HFF-Myc (cell line): ENCODE data around the gene ZNF281.
"Not testable (repeated sequence)": the region's sequence is repeated elsewhere in the genome, so short reads cannot be mapped to it uniquely, and the experiment has no call there.

Experiments
- DNase-seq: peaks from one replicate; pipeline ENCODE4 v3.0.0-alpha.2; 2011; ENCODE audit warnings: low read depth; ENCODE audit errors: extremely low read depth
- H3K4me3 ChIP-seq: replicated peaks from 2 replicates; pipeline ENCODE4 v1.5.1; 2011; ENCODE audit warnings: low read depth, mild to moderate bottlenecking, control low read depth, low read length
- TF ChIP-seq, protein P1 (sequence below): IDR thresholded peaks from 2 replicates; pipeline ENCODE4 v1.5.1; 2012; ENCODE audit warnings: mild to moderate bottlenecking, low read depth, low read length, control low read depth; ENCODE audit errors: missing control alignments

Gene ZNF281

DNA sequence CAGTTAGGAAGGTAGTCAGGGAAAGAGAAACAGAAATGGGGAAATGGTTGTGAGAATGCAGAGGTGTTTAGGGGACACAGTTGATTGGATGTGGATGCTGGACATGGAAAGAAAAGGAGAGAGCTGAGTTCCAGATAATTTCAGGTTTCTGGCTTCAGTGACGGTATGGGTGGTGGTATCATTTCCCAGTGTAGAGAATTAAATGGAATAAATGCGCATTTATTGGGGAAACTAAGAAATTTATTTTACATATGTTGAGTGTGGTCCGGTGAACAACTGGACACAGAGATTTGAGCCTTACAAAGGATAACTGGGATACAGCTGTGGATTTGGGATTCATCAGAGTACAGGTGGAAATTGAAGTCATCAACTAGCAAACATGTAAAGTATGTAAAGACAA lies 12.4 kb upstream of the ZNF281 start:
- H3K4me3 ChIP-seq = no peak overlapping the region
- no peak for DNase-seq
- TF ChIP-seq, protein P1, sequence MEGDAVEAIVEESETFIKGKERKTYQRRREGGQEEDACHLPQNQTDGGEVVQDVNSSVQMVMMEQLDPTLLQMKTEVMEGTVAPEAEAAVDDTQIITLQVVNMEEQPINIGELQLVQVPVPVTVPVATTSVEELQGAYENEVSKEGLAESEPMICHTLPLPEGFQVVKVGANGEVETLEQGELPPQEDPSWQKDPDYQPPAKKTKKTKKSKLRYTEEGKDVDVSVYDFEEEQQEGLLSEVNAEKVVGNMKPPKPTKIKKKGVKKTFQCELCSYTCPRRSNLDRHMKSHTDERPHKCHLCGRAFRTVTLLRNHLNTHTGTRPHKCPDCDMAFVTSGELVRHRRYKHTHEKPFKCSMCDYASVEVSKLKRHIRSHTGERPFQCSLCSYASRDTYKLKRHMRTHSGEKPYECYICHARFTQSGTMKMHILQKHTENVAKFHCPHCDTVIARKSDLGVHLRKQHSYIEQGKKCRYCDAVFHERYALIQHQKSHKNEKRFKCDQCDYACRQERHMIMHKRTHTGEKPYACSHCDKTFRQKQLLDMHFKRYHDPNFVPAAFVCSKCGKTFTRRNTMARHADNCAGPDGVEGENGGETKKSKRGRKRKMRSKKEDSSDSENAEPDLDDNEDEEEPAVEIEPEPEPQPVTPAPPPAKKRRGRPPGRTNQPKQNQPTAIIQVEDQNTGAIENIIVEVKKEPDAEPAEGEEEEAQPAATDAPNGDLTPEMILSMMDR = no peak

DNA sequence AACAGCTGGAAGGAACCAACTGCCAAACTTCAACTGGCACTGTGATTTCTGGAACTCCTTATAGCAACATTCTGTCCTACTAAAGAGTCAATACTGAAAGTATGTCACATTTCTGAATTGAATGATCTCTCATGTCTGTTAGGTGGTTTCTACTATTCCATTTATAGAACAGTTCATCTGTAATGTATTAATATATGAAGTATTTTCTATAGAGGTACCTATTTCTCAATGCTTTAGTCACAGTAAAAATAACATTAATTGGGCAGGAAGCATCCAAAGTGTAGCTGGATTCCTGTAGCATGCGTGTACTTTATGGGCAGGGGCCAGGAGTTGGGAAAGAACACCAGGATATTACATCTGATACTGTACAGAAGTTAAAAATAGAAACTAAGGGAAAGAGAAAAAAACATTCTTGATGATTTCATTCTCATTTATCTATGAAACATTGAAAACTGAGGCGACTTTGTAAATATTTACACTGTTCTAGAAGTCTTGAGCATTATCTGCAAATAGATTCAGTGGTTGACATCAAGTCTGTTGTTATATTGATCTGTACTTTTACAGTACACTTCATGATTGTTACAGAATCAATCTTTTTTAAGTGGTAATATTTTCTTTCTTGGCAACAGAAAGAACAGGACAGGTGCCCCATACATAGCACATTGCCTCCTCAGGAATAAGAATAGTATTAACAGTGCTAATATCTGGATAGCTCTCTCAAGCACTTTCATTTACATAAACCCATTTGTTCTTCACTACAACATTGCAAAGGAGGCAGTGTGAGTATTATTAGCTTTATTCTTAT lies 6.2 kb upstream of the ZNF281 start:
- peak; percentile 88 for DNase-seq
- TF ChIP-seq, protein P1 = no peak
- H3K4me3 ChIP-seq = no peak overlapping the region

DNA sequence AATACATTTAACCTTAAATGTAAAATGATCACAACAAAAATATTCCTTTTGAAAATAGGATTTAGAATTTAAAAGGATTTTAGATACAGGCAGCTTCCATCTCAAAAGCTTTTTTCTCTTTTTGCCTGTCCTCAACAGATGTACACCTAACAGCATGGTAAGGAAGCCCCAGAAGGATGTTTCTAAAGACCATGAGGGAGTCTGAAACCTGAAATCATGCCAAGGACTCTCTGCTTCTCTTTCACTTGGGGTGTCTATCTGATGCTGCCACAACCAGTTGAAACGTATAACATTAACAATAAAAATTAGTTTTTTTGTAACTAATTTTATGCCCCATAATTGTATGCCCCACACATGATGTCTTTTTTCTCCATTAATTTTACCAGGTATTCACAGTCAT lies 5.4 kb upstream of the ZNF281 start:
- no peak overlapping the region for H3K4me3 ChIP-seq
- TF ChIP-seq, protein P1 = no peak
- DNase-seq = no peak

DNA sequence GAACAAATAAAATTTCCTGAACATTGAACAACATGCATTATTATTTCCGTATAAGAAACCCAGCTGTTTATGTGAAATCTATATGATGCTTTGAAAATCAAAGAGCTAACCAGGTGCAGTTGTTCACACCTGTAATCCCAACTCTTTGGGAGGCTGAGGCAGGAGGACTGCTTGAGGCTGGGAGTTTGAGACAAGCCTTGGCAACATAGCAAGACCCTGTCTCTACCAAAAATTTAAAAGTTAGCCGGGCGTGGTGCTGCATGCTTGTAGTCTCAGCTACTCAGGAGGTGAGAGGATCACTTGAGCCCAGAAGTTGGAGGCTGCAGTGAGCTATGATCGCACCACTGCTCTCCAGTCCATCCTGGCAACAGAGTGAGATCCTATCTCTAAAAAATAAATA lies 4.8 kb upstream of the ZNF281 start:
- no peak overlapping the region for H3K4me3 ChIP-seq
- no peak for DNase-seq
- TF ChIP-seq, protein P1 = no peak

DNA sequence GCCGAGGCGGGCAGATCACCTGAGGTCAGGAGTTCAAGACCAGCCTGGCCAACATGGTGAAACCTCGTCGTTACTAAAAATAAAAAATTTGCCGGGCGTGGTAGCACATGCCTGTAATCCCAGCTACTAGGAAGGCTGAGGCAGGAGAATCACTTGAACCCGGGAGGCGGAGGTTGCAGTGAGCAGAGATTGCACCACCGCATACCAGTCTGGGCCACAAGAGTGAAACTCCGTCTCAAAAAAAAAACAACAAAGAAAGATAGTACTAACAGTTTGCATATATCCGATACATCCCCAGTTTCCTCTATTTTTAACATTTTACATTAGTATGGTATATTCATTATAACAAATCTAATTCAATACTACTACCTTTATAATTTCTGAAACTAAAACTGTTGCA lies 3.9 kb upstream of the ZNF281 start:
- DNase-seq = not testable (repeated sequence)

DNA sequence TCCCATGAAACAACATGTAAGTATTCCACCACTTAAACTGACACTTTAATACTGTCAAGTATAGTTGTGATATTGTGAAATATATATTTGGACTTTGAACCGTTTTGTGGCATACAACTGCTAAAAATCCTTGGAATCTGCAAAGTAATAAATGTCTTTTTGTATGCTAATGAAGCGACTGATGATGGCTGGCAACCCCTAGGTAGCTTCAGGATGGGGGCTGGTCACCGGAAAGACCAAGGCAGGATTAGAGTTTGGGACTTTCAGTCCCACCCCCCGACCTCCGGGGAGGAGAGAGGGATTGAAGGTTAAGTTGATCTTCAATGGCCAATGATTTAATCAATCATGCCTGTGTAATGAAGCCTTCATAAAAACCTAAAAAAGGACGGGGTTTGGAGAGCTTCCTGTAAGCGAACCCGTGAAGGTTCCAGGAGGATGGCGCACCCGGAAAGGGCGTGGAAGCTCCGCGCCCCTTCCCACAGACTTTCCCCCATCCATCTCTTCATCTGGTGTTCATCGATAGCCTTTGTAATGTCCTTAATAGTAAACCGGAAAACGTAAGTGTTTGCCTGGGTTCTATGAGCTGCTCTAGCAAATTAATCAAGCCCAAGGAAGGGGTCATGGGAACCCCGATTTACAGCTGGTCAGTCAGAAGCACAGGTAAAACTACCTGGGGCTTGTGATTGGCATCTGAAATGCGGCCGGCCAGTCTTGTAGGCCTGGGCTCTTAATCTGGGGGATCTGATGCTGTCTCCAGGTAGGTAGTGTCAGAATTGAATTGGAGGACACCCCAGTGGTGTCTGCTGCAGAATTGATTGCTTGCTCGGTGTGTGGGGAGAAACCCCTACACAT lies 1.8 kb upstream of the ZNF281 start:
- no peak overlapping the region for H3K4me3 ChIP-seq
- no peak for DNase-seq
- TF ChIP-seq, protein P1 = no peak

More for the DNA sequence above, 3.9 kb upstream of the ZNF281 start:
- H3K4me3 ChIP-seq = not testable (repeated sequence)

DNA sequence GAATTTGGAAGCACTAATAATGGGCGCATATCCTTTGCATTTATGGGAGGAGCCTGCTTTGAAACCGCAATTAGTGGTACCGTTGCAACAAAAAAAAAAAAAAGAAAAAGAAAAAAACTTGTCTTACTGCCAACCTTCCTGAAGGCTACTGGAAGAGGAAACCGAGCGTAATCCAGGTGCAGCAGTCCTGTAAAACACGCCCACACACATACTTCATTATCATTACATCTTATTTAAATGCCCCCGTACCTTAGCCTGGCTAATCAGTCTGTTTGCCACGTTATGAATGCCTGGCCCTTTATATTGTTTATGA lies 686 bp upstream of the ZNF281 start:
- DNase-seq = no peak
- peak overlapping the region; percentile 83 for H3K4me3 ChIP-seq
- TF ChIP-seq, protein P1 = no peak
